Fibroblast of skin of scalp (primary cell): ENCODE data around the gene TTC8.
"Not testable (repeated sequence)": the region's sequence is repeated elsewhere in the genome, so short reads cannot be mapped to it uniquely, and the experiment has no call there.

Experiments used
- DNase-seq: peaks from one replicate; pipeline ENCODE4 v3.0.0-alpha.2; 2013

Gene TTC8

DNA sequence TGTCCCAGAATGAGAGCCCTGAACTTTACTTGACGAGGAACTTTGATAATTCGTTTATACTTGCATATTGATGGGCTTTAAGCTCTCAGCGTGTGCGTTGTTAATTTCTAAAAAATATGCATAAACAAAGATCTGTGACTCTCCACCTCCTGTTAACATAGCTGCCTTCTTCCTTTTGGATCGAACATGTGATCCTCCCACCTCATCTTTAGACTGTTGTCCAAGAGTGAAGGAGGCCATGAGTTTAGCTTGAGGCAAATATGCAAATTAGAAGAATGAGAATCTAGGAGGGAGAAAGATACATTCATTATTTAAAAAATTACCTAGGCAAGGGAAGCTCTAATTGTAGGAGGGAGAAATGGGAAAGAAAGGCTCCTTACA is 617 bp downstream of the TTC8 start:
- no peak for DNase-seq

DNA sequence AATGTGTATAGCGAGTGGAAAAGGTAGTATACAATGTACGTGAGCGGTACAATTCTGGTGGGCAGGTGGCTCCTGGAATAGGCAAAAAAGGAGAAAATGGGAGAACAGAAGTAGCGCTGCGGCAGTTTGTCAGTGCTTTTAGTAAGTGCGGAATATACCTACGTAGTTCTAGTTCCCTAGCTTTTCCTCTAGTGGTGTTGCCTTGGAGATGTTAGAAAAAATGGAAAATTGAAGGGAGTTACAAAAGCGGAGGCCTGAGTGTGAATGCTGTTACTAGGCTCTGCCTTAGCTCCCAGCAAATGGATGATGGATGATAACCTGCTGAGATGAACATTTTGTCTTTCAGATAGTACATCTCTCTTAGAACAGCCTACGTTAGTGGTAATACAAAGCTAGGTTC is 1.1 kb downstream of the TTC8 start:
- DNase-seq = no peak

- no peak for DNase-seq
Measured at GRCh38 chr14:88829188-88829587, 4.7 kb downstream of the TTC8 start.

- DNase-seq = no peak
Measured at GRCh38 chr14:88829685-88830302, 5.3 kb downstream of the TTC8 start.

DNA sequence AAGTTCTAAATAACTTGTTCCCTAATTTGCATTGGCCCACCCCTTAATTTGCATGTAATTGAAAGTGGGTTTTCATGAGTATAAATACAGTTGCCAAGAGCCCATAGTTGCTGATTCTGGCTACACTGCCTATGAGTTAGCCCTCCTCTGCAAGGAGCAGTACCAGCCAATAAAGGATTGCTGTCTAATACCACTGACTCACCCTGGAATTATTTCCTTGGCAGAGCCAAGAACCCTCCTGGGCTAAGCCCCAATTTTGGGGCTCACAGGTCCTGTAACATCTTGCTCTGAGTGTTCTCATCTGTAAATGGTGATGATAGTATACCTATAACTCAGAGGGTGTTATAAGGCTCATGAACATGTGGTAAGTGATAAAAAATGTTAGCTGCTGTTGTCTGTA is 6.8 kb downstream of the TTC8 start:
- peak; percentile 50 for DNase-seq

DNA sequence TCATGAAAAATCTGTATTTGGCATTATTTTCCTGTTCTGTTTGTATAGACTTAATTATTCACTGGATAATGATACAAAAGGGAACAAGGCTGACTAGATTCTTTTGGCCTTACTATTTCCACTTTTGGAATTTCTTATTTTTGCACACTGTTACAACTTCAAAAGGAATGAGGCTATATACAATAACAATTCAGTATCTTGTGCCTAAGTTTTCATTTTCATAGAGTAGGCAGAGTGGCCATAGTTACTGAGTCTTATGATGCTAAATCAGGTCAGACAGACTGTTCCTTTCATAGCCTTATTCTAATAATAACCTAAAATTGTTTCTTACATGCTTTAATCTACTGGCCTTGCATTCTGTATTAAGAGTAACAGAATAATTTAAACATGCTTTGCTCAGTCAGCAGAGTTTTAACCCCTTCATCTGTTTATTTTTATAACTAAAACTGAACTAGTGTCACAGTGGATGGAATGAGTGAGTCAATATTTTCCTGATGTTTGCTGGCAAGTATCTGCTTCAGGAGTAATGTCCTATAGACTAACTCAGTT is 10.5 kb downstream of the TTC8 start:
- peak; percentile 75 for DNase-seq

DNA sequence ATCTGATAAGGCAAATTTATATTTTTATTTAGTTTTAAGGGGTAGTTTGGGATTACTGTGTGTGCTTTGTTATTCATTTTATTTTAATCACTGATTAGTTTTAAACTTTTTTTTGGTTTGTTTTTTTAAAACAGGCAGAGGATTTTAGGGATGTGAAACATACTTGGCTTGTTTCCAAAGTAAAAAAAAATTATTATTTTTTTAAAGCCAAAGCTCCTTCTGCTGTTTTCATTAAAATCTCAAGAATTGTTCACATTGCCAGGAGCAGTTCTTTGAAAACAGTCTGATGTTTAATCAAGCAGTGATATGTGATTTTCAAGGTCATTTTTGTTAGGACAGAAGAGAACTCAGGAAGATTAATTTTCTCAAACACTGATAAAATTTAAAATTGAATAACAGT is 11.2 kb downstream of the TTC8 start:
- DNase-seq = peak; percentile 29

- DNase-seq = no peak
Measured at GRCh38 chr14:88837495-88837894, 13.0 kb downstream of the TTC8 start.

DNA sequence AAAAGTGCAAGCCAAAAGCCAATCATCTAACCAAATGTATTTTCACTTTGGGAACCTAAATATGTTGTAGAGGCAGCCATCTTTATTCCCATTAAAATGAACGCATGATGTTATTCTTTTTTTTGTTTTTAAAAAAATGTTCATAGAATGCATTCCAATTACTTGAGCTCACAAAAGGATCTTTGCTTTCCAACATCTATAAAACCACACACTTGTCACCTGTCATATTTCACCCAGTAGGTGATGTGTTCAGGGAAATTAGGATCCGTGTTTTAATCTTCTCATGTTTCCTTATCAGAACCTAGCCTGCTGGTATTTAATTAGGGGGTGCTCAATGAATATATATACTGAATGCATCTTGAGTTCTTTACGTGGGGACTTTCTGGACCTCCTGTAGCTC is 13.6 kb downstream of the TTC8 start:
- DNase-seq = no peak

DNA sequence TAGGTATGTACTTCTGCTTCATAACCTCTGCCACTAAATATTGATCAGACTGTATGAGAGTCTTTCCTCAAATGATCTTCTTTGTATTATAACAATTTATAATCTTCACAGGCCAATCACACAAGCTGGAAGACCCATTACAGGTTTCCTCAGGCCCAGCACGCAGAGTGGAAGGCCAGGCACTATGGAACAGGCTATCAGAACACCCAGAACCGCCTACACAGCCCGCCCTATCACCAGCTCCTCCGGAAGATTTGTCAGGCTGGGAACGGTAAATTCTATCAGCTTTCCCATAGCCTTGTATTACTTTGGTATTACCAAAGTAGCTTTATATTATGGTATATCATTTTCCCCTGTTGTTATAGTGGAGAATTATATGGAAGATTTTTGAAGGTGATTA is 16.5 kb downstream of the TTC8 start:
- no peak for DNase-seq

GRCh38 chr14:88841741-88842140 is 17.3 kb downstream of the TTC8 start:
- DNase-seq = peak; percentile 46

DNA sequence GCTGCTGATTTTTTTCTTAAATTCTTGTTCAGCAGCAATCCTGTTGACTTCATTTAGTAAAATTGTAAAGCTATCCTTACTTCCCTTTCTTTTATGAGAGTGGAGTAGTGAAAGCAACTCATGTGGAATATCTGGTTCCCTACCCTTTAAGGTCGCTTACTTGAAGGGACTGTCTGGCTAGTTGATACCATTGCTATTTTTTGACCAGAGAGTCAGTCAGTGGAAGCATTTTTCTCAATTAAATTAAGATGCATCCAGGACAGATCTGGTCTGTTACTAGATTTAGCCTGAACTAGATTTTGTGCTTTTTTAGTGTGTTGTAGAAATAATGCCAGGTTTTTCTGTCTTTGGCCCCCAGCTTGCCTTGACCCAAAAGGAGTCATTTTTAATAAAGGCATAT is 18.0 kb downstream of the TTC8 start:
- DNase-seq = no peak

GRCh38 chr14:88844980-88845491 is 20.6 kb downstream of the TTC8 start:
- DNase-seq = no peak

DNA sequence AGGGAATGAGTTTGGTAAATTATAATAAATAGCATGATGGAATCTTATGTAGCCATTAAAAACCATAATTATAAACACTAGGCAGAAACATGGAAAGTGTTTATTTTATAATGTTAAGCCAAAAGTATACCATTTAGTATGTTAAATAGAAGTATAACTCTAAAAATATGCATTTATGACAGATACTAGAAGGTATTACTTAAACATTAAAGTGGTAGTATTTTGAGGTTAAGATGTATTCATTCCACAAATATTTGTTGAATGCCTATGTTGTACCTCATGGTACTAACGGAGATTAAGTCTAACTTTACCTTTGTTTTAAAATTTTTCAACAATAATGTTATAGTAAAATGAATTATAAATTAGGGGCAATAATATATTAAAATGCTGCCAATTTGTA is 24.1 kb downstream of the TTC8 start:
- peak; percentile 34 for DNase-seq

DNA sequence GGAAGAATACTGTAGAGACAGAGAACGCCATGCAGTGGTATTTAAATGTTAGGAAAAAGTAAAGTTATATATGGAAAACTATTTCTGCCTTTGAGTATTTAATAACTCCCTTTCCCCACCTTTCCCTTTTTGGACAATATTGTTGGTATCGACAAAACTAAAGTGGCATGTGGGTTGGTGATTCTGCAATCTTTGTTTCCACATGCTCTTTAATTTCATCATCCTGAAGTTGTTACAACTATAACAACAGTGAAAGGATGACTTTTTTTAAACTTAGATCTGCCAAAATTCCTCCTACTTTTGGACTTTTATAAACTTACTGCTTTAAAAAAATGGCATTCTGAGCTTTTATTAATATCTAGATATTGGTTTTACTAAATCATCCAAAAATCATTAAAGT is 25.3 kb downstream of the TTC8 start:
- DNase-seq = no peak

GRCh38 chr14:88851587-88851986 is 27.1 kb downstream of the TTC8 start:
- DNase-seq = no peak

- DNase-seq = no peak
Measured at GRCh38 chr14:88852632-88853031, 28.2 kb downstream of the TTC8 start.

- no peak for DNase-seq
Measured at GRCh38 chr14:88853129-88853528, 28.7 kb downstream of the TTC8 start.

DNA sequence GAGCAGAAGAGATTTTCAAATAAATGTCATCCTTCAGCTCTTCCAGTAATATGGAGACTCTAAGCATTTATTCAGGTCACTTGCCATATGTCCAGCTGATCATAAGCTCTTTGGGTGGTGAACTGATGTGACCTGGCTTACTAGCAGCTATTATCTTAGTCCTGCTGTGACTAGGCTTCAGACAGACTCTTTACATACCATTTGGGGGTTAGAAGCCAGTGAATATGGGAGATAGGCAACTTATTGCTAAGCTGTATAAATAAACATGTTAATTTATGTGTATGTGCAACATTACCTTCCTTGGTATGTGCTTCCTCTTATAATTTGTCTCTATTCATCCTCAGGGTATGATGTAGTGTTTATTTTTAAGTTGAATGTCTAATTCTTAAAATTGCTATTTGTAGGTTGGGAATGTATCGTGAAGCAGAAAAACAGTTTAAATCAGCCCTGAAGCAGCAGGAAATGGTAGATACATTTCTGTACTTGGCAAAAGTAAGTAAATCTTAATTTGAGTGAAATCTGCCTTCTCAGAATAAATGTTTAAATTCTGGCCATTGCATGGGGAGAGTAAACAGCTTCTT is 32.4 kb downstream of the TTC8 start:
- DNase-seq = peak; percentile 43

- not testable (repeated sequence) for DNase-seq
Measured at GRCh38 chr14:88857861-88858260, 33.4 kb downstream of the TTC8 start.

DNA sequence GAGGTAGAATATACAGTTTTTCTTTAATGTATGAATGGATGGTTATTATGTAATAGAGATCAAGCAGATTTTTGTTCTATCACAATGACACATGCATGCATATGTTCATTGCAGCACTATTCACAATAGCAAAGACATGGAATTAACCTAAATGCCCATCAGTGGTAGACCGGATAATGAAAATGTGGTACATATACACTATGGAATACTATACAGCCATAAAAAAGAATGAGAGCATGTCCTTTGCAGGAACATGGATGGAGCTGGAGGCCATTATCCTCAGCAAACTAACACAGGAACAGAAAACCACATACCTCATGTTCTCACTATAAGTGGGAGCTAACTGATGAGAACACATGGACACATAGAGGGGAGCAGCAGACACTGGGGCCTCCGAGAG is 34.7 kb downstream of the TTC8 start:
- not testable (repeated sequence) for DNase-seq

GRCh38 chr14:88863167-88863566 is 38.7 kb downstream of the TTC8 start:
- DNase-seq = no peak

- DNase-seq = no peak
Measured at GRCh38 chr14:88864198-88864597, 39.7 kb downstream of the TTC8 start.

DNA sequence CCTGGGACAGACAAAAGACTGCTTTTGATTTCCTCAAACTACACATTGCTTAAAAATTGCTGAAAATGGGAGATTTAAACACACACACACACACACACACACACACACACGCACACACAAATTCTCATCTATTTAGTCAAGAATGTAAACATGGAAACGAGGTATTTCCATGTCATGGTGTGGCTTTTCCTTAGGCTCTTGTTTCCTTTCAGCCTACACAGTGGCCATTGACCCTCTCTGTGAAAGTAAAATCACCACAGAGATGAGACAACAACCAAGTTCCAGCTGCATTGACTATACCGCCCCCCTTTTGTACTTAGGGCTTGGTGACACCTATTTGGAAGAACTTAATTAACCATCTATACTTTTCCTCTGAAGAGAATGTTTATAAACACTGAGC is 41.9 kb downstream of the TTC8 start:
- DNase-seq = peak; percentile 38
